SK-N-SH treated with all-trans-retinoic acid at 6 μM for 48 hours (cell line): ENCODE data around the gene MAP3K2.

ENCODE experiments used
- ATAC-seq: fragments of 200-7000 bp; cut with Tn5 transposase; 3 replicates; pipeline ENCODE4 v1.9.1; 2020; ENCODE audit warnings: mild to moderate bottlenecking, moderate library complexity
- ARNTL ChIP-seq: fragments of 450-650 bp; formaldehyde crosslinking; IDR thresholded peaks from 2 replicates; pipeline ENCODE4 v1.5.0; 2020; ENCODE audit warnings: low read depth, mild to moderate bottlenecking, moderate library complexity, borderline replicate concordance
- CREB5 ChIP-seq: fragments of 250-450 bp; sonication (Bioruptor Pico); IDR thresholded peaks from 2 replicates; pipeline ENCODE4 v1.5.1; 2020; ENCODE audit warnings: low read depth, mild to moderate bottlenecking, moderate library complexity
- CSDC2 ChIP-seq: fragments of 250-450 bp; sonication (Bioruptor Pico); IDR thresholded peaks from 2 replicates; pipeline ENCODE4 v1.5.0; 2020; ENCODE audit warnings: mild to moderate bottlenecking, moderate library complexity
- CSRNP3 ChIP-seq: fragments of 250-450 bp; sonication (Bioruptor Pico); IDR thresholded peaks from 2 replicates; pipeline ENCODE4 v1.5.1; 2021; ENCODE audit warnings: mild to moderate bottlenecking, moderate library complexity
- ESRRG ChIP-seq: fragments of 250-450 bp; sonication (Bioruptor Pico); IDR thresholded peaks from 2 replicates; pipeline ENCODE4 v1.6.1; 2021; ENCODE audit warnings: mild to moderate bottlenecking
- GLIS3 ChIP-seq: fragments of 250-450 bp; sonication (Bioruptor Pico); IDR thresholded peaks from 2 replicates; pipeline ENCODE4 v1.5.0; 2020; ENCODE audit warnings: mild to moderate bottlenecking, moderate library complexity
- ISL1 ChIP-seq: fragments of 250-450 bp; sonication (Bioruptor Pico); IDR thresholded peaks from 2 replicates; pipeline ENCODE4 v2.1.2; 2022; ENCODE audit warnings: mild to moderate bottlenecking, moderate library complexity
- OSR1 ChIP-seq: fragments of 250-450 bp; sonication (Bioruptor Pico); IDR thresholded peaks from 2 replicates; pipeline ENCODE4 v1.8.0; 2022; ENCODE audit warnings: moderate library complexity, mild to moderate bottlenecking, inconsistent platforms
- PATZ1 ChIP-seq: fragments of 250-450 bp; sonication (Bioruptor Pico); IDR thresholded peaks from 2 replicates; pipeline ENCODE4 v1.8.0; 2020; ENCODE audit warnings: mild to moderate bottlenecking, moderate library complexity, borderline replicate concordance
- POU6F1 ChIP-seq: fragments of 250-450 bp; sonication (Bioruptor Pico); IDR thresholded peaks from 2 replicates; pipeline ENCODE4 v1.8.0; 2021; ENCODE audit warnings: low read depth, mild to moderate bottlenecking, moderate library complexity, borderline replicate concordance
- PPARA ChIP-seq: fragments of 250-450 bp; sonication (Bioruptor Pico); IDR thresholded peaks from 2 replicates; pipeline ENCODE4 v1.5.0; 2020; ENCODE audit warnings: mild to moderate bottlenecking, borderline replicate concordance
- SNAI2 ChIP-seq: fragments of 250-450 bp; sonication (Bioruptor Pico); IDR thresholded peaks from 2 replicates; pipeline ENCODE4 v1.5.0; 2020; ENCODE audit warnings: mild to moderate bottlenecking, moderate library complexity
- TOX ChIP-seq: fragments of 250-450 bp; sonication (Bioruptor Pico); IDR thresholded peaks from 2 replicates; pipeline ENCODE4 v1.8.0; 2021; ENCODE audit warnings: mild to moderate bottlenecking, moderate library complexity, borderline replicate concordance
- TSHZ2 ChIP-seq: fragments of 250-450 bp; sonication (Bioruptor Pico); IDR thresholded peaks from 2 replicates; pipeline ENCODE4 v1.5.0; 2020; ENCODE audit warnings: mild to moderate bottlenecking, moderate library complexity
- ZC3H10 ChIP-seq: fragments of 250-450 bp; sonication (Bioruptor Pico); IDR thresholded peaks from 2 replicates; pipeline ENCODE4 v1.5.1; 2021; ENCODE audit warnings: mild to moderate bottlenecking, moderate library complexity
- ZFP3 ChIP-seq: fragments of 250-450 bp; sonication (Bioruptor Pico); IDR thresholded peaks from 2 replicates; pipeline ENCODE4 v1.5.0; 2020; ENCODE audit warnings: mild to moderate bottlenecking, moderate library complexity
- ZNF565 ChIP-seq: fragments of 450-650 bp; formaldehyde crosslinking; conservative IDR thresholded peaks from 2 replicates; pipeline ENCODE4 v1.5.0; 2020; ENCODE audit warnings: low read depth, mild to moderate bottlenecking, moderate library complexity
- ZNF70 ChIP-seq: fragments of 450-650 bp; formaldehyde crosslinking; IDR thresholded peaks from 2 replicates; pipeline ENCODE4 v1.5.0; 2020; ENCODE audit warnings: mild to moderate bottlenecking, moderate library complexity
- ZNF8 ChIP-seq: fragments of 450-650 bp; formaldehyde crosslinking; IDR thresholded peaks from 2 replicates; pipeline ENCODE4 v1.5.0; 2020; ENCODE audit warnings: mild to moderate bottlenecking, moderate library complexity

Gene MAP3K2

GRCh38 chr2:127321303-127321702 is 66.5 kb downstream of the MAP3K2 start:
- no peak for ATAC-seq
- TF ChIP-seq TSHZ2 (CRISPR knock-in tag) (no peak), ZC3H10 (no peak), TOX (CRISPR knock-in tag) (no peak), ESRRG (CRISPR knock-in tag) (no peak), ARNTL (CRISPR knock-in tag) (no peak), ZNF70 (CRISPR knock-in tag) (no peak), CSDC2 (CRISPR knock-in tag) (no peak), POU6F1 (CRISPR knock-in tag) (no peak), CREB5 (CRISPR knock-in tag) (no peak), SNAI2 (no peak), PPARA (CRISPR knock-in tag) (no peak)

GRCh38 chr2:127320586-127321275 is 67.0 kb downstream of the MAP3K2 start:
- no peak for ATAC-seq
- TF ChIP-seq ESRRG (CRISPR knock-in tag) (no peak), TOX (CRISPR knock-in tag) (no peak), ZNF565 (CRISPR knock-in tag) (no peak), ZFP3 (CRISPR knock-in tag) (no peak), SNAI2 (no peak), CSRNP3 (CRISPR knock-in tag) (no peak), ZNF70 (CRISPR knock-in tag) (no peak), PATZ1 (CRISPR knock-in tag) (no peak), OSR1 (CRISPR knock-in tag) (no peak), CSDC2 (CRISPR knock-in tag) (no peak), GLIS3 (CRISPR knock-in tag) (no peak), ISL1 (no peak)

- no peak for TF ChIP-seq GLIS3 (CRISPR knock-in tag)
- no peak for TF ChIP-seq ZNF8
- TF ChIP-seq TOX (CRISPR knock-in tag), result no peak
- no peak for TF ChIP-seq PATZ1 (CRISPR knock-in tag)
- no peak for TF ChIP-seq CSDC2 (CRISPR knock-in tag)
- ATAC-seq, result no peak
These were observed 67.7 kb downstream of the MAP3K2 start for GRCh38 chr2:127320067-127320466.
